WTC11 (cell line): Measurements from ENCODE around the gene GNG13.

Experiments
- AR ChIP-seq: fragments of 250-450 bp; sonication (Bioruptor Pico); IDR thresholded peaks from 2 replicates; pipeline ENCODE4 v1.9.0; 2021; ENCODE audit warnings: mild to moderate bottlenecking
- CREB1 ChIP-seq: sonication (generic); formaldehyde crosslinking; IDR thresholded peaks from 2 replicates; pipeline ENCODE4 v1.8.0; 2023; ENCODE audit warnings: mild to moderate bottlenecking, missing genetic modification reagents
- CREM ChIP-seq: sonication (generic); formaldehyde crosslinking; IDR thresholded peaks from 2 replicates; pipeline ENCODE4 v1.8.1; 2022; ENCODE audit warnings: mild to moderate bottlenecking, missing genetic modification reagents, moderate library complexity
- CTCF ChIP-seq: fragments of 200-600 bp; IDR thresholded peaks from 2 replicates; pipeline ENCODE4 v1.8.0; 2022; ENCODE audit warnings: antibody characterized with exemption
- ETV6 ChIP-seq: sonication (generic); formaldehyde crosslinking; IDR thresholded peaks from 2 replicates; pipeline ENCODE4 v1.8.1; 2022; ENCODE audit warnings: mild to moderate bottlenecking, missing genetic modification reagents
- FOXK1 ChIP-seq: sonication (generic); formaldehyde crosslinking; IDR thresholded peaks from 2 replicates; pipeline ENCODE4 v1.8.0; 2022; ENCODE audit warnings: mild to moderate bottlenecking, moderate library complexity, missing genetic modification reagents
- GTF2I ChIP-seq: fragments of 250-450 bp; sonication (Bioruptor Pico); conservative IDR thresholded peaks from 2 replicates; pipeline ENCODE4 v1.4.0; 2021; ENCODE audit warnings: mild to moderate bottlenecking
- NFYB ChIP-seq: sonication (generic); formaldehyde crosslinking; conservative IDR thresholded peaks from 2 replicates; pipeline ENCODE4 v1.8.0; 2022; ENCODE audit warnings: low read depth, missing genetic modification reagents
- TCF7 ChIP-seq: sonication (generic); formaldehyde crosslinking; IDR thresholded peaks from 2 replicates; pipeline ENCODE4 v1.8.0; 2022; ENCODE audit warnings: mild to moderate bottlenecking, low read depth, missing genetic modification reagents, moderate library complexity
- ZNF416 ChIP-seq: fragments of 250-450 bp; sonication (Bioruptor Pico); IDR thresholded peaks from 2 replicates; pipeline ENCODE4 v1.9.0; 2021; ENCODE audit warnings: mild to moderate bottlenecking, inconsistent platforms
- ZNF532 ChIP-seq: fragments of 250-450 bp; sonication (Bioruptor Pico); IDR thresholded peaks from 2 replicates; pipeline ENCODE4 v1.9.0; 2021; ENCODE audit warnings: mild to moderate bottlenecking, borderline replicate concordance
- TF ChIP-seq, protein P1 (sequence below): sonication (generic); formaldehyde crosslinking; IDR thresholded peaks from 2 replicates; pipeline ENCODE4 v1.8.0; 2022; ENCODE audit warnings: mild to moderate bottlenecking, missing genetic modification reagents
- TF ChIP-seq, protein P2 (sequence below): sonication (generic); formaldehyde crosslinking; IDR thresholded peaks from 2 replicates; pipeline ENCODE4 v1.8.1; 2023; ENCODE audit warnings: mild to moderate bottlenecking, missing genetic modification reagents, moderate library complexity

- no peak for TF ChIP-seq CTCF
- TF ChIP-seq ETV6 (CRISPR knock-in tag), result no peak
- TF ChIP-seq, protein P1, sequence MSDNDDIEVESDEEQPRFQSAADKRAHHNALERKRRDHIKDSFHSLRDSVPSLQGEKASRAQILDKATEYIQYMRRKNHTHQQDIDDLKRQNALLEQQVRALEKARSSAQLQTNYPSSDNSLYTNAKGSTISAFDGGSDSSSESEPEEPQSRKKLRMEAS (CRISPR knock-in tag), result no peak
- TF ChIP-seq FOXK1, result no peak
- no peak for TF ChIP-seq NFYB (CRISPR knock-in tag)
- TF ChIP-seq CREM, result no peak
- TF ChIP-seq TCF7 (CRISPR knock-in tag), result no peak
- no peak for TF ChIP-seq AR (CRISPR knock-in tag)
- TF ChIP-seq, protein P2, sequence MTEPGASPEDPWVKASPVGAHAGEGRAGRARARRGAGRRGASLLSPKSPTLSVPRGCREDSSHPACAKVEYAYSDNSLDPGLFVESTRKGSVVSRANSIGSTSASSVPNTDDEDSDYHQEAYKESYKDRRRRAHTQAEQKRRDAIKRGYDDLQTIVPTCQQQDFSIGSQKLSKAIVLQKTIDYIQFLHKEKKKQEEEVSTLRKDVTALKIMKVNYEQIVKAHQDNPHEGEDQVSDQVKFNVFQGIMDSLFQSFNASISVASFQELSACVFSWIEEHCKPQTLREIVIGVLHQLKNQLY (CRISPR knock-in tag), result no peak
- no peak for TF ChIP-seq GTF2I (CRISPR knock-in tag)
- TF ChIP-seq CREB1 (CRISPR knock-in tag), result no peak
- TF ChIP-seq ZNF532 (CRISPR knock-in tag), result no peak
- TF ChIP-seq ZNF416 (CRISPR knock-in tag), result no peak
Observed at GRCh38 chr16:821751-822150, 21.2 kb upstream of the GNG13 start.
